HepG2 (cell line): ENCODE measurements around the gene ARHGAP9. TPM values are rescaled to one million over a fixed set of nuclear protein-coding genes. Genes with fewer than 3 reads are reported as not detected.

ENCODE experiments used
- ATRX ChIP-seq: sonication (generic); formaldehyde crosslinking; IDR thresholded peaks from 2 replicates; pipeline ENCODE4 v1.4.0; 2020; ENCODE audit warnings: missing genetic modification reagents, borderline replicate concordance
- ETV5 ChIP-seq: IDR thresholded peaks from 2 replicates; pipeline ENCODE4 v1.6.1; 2018; ENCODE audit warnings: missing biosample characterization, missing genetic modification reagents, inconsistent platforms, borderline replicate concordance
- FOXA3 ChIP-seq: IDR thresholded peaks from 2 replicates; pipeline ENCODE4 v1.6.1; 2016; ENCODE audit warnings: missing genetic modification reagents, missing compliant biosample characterization
- GTF2F1 ChIP-seq: fragments of 150-350 bp; IDR thresholded peaks from 2 replicates; pipeline ENCODE4 v1.6.1; 2014; ENCODE audit warnings: low read length
- HNF4A ChIP-seq: sonication (generic); formaldehyde crosslinking; IDR thresholded peaks from 2 replicates; pipeline ENCODE4 v1.4.0; 2020; ENCODE audit warnings: missing genetic modification reagents
- KLF16 ChIP-seq, 2 experiments: sonication (generic) in 1 of 2; formaldehyde crosslinking in 1 of 2; IDR thresholded peaks; 2 replicates each; pipeline versions ENCODE4 v1.6.1 to v1.8.0; 2016 to 2023; ENCODE audit warnings: missing genetic modification reagents in 2 of 2, missing compliant biosample characterization in 1 of 2
- NR2F6 ChIP-seq, 2 experiments: IDR thresholded peaks; 2 replicates each; pipeline ENCODE4 v1.6.1; 2016; ENCODE audit warnings: antibody characterized with exemption in 1 of 2, mild to moderate bottlenecking in 1 of 2
- PITX1 ChIP-seq: sonication (generic); formaldehyde crosslinking; IDR thresholded peaks from 2 replicates; pipeline ENCODE4 v1.5.1; 2020; ENCODE audit warnings: mild to moderate bottlenecking, missing genetic modification reagents
- RFX5 ChIP-seq: IDR thresholded peaks from 2 replicates; pipeline ENCODE4 v1.6.1; 2011; ENCODE audit warnings: low read depth, low read length, improper control_type of control experiment
- SAP130 ChIP-seq: IDR thresholded peaks from 2 replicates; pipeline ENCODE4 v1.6.1; 2016; ENCODE audit warnings: low read depth
- SOX13 ChIP-seq, 3 experiments: fragments of 450-650 bp in 1 of 3; sonication (generic) in 1 of 3; formaldehyde crosslinking in 1 of 3; IDR thresholded peaks in 2 of 3; conservative IDR thresholded peaks in 1 of 3; 2 replicates each; pipeline versions ENCODE4 v1.5.0 to v1.6.1; 2016 to 2020; ENCODE audit warnings: antibody characterized with exemption in 1 of 3, mild to moderate bottlenecking in 1 of 3, missing compliant biosample characterization in 1 of 3, missing genetic modification reagents in 1 of 3, moderate library complexity in 1 of 3
- TBX3 ChIP-seq: fragments of 450-650 bp; IDR thresholded peaks from 2 replicates; pipeline ENCODE4 v1.6.1; 2017; ENCODE audit warnings: antibody characterized with exemption, mild to moderate bottlenecking, inconsistent platforms, borderline replicate concordance
- ZBTB21 ChIP-seq: sonication (generic); formaldehyde crosslinking; IDR thresholded peaks from 2 replicates; pipeline ENCODE4 v1.4.0; 2020; ENCODE audit warnings: missing genetic modification reagents
- ZC3H13 ChIP-seq: sonication (generic); formaldehyde crosslinking; IDR thresholded peaks from 2 replicates; pipeline ENCODE4 v1.8.1; 2023; ENCODE audit warnings: mild to moderate bottlenecking, missing genetic modification reagents, moderate library complexity
- ZFP82 ChIP-seq: sonication (generic); formaldehyde crosslinking; IDR thresholded peaks from 2 replicates; pipeline ENCODE4 v1.5.1; 2020; ENCODE audit warnings: mild to moderate bottlenecking, missing genetic modification reagents, borderline replicate concordance
- ZNF17 ChIP-seq: sonication (generic); formaldehyde crosslinking; IDR thresholded peaks from 2 replicates; pipeline ENCODE4 v1.5.0; 2020; ENCODE audit warnings: mild to moderate bottlenecking, missing genetic modification reagents
- ZNF230 ChIP-seq: sonication (generic); formaldehyde crosslinking; IDR thresholded peaks from 2 replicates; pipeline ENCODE4 v1.4.0; 2020; ENCODE audit warnings: mild to moderate bottlenecking, missing genetic modification reagents
- ZNF350 ChIP-seq: sonication (generic); formaldehyde crosslinking; IDR thresholded peaks from 2 replicates; pipeline ENCODE4 v1.4.0; 2020; ENCODE audit warnings: mild to moderate bottlenecking, low read depth, missing genetic modification reagents, borderline replicate concordance
- ZNF510 ChIP-seq: sonication (generic); formaldehyde crosslinking; IDR thresholded peaks from 2 replicates; pipeline ENCODE4 v1.4.0; 2020; ENCODE audit warnings: low read depth, mild to moderate bottlenecking, missing genetic modification reagents
- polyA plus RNA-seq, 8 experiments: library from polyadenylated mRNA; depleted of rRNA in 3 of 8; stranded (reverse) in 7 of 8; unstranded in 1 of 8; fragments of >200 nt; fragmentation: Illumina TruSeq in 4 of 8; extraction: Trizol in 4 of 8; gene quantifications; 2 replicates each; pipeline versions ENCODE4 v1.2.1 to v1.2.3, GENCODE V29; 2011 to 2016; ENCODE audit warnings: low read depth in 4 of 8, missing spikeins in 1 of 8, mixed read lengths in 1 of 8; ENCODE audit not compliant: insufficient read depth in 1 of 8
- total RNA-seq, 5 experiments: library from RNA; depleted of rRNA; stranded (reverse); fragments of >200 nt; fragmentation: Illumina TruSeq; extraction: Trizol; gene quantifications; 2 replicates each; pipeline ENCODE4 v1.2.3, GENCODE V29; 2016; ENCODE audit warnings: low read depth in 1 of 5
- TF ChIP-seq, protein P1 (sequence below): sonication (generic); formaldehyde crosslinking; IDR thresholded peaks from 2 replicates; pipeline ENCODE4 v1.4.0; 2020; ENCODE audit warnings: missing genetic modification reagents, borderline replicate concordance
- TF ChIP-seq, protein P2 (sequence below): sonication (generic); formaldehyde crosslinking; IDR thresholded peaks from 2 replicates; pipeline ENCODE4 v1.5.0; 2020; ENCODE audit warnings: mild to moderate bottlenecking, missing genetic modification reagents
- TF ChIP-seq, protein P3 (sequence below): sonication (generic); formaldehyde crosslinking; conservative IDR thresholded peaks from 2 replicates; pipeline ENCODE4 v1.8.0; 2022; ENCODE audit warnings: mild to moderate bottlenecking, moderate library complexity, missing genetic modification reagents

Gene ARHGAP9
- total and polyA plus RNA-seq, 2 of the 13 experiments (the other 11 are each of a cell fraction or from before 2014, with no cell fraction given), result 0.18 to 1.2 TPM

DNA sequence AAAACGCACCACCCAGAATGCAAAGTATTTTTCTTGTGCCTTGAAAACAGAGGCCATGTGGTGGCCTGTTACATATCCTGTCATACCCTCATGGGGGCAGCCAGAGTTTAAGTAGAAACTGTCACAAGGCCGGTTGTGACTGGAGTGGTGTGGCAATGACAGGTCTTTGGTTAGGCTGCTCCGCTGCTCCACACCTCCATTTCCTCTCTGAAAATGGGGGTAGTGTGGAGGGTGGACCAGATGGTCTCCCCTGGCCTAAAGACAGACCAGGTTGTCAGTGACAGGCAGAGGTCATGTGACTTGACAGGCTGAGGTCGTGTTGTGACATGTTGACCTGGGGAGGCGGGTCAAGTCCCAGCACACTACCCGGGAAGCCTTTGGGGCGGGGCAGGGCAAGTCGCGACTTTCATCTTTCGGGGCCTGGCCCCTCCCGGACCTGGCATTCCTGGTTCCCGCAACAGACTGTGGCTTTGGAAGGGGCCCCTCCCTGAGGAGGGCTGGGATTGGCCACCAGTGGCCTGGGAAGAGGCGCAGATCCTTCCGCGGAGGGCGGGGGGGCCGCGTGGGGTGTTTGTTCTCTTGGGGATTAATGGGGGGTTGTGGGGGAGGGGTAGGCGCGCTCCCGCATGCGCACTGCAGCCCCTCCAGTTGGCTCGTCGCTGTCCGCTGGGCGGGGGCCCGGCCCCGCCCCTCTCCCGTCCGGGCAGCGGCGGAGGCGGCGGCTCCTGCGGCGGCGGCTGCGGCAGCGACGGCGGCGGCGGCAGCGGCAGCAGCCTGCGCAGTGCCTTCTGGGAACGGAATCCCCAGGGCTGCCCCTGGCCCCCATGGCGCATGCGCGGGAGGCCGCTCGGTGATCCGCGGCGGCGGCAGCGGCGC, 42.6 kb upstream of the ARHGAP9 start, which contains the start of gene MBD6 (continued):
- TF ChIP-seq, protein P1, sequence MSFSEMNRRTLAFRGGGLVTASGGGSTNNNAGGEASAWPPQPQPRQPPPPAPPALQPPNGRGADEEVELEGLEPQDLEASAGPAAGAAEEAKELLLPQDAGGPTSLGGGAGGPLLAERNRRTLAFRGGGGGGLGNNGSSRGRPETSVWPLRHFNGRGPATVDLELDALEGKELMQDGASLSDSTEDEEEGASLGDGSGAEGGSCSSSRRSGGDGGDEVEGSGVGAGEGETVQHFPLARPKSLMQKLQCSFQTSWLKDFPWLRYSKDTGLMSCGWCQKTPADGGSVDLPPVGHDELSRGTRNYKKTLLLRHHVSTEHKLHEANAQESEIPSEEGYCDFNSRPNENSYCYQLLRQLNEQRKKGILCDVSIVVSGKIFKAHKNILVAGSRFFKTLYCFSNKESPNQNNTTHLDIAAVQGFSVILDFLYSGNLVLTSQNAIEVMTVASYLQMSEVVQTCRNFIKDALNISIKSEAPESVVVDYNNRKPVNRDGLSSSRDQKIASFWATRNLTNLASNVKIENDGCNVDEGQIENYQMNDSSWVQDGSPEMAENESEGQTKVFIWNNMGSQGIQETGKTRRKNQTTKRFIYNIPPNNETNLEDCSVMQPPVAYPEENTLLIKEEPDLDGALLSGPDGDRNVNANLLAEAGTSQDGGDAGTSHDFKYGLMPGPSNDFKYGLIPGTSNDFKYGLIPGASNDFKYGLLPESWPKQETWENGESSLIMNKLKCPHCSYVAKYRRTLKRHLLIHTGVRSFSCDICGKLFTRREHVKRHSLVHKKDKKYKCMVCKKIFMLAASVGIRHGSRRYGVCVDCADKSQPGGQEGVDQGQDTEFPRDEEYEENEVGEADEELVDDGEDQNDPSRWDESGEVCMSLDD (CRISPR knock-in tag), result peak; percentile 94
- peak; percentile 56; the same call in 1 of the 2 replicates for TF ChIP-seq ZNF350 (CRISPR knock-in tag)
- peak; percentile 66; the same call in 1 of the 2 replicates for TF ChIP-seq ZNF510
- peak; percentile 55; the same call in 1 of the 2 replicates for TF ChIP-seq ZC3H13 (CRISPR knock-in tag)
- TF ChIP-seq HNF4A (CRISPR knock-in tag), result peak; percentile 45; the same call in 1 of the 2 replicates
- 0 out of 2 replicates have a peak, but pooled peaks have one; percentile 12 for TF ChIP-seq SOX13 (IDR thresholded peaks at IDR 0.05)
- TF ChIP-seq SOX13 (CRISPR knock-in tag; conservative IDR thresholded peaks at IDR 0.05 in 1 of 2, IDR thresholded peaks at IDR 0.05 in 1 of 2), result peak in 1 of 2 experiments; percentile 71; a peak in 2 of 4 replicates
- peak; percentile 79; the same call in 1 of the 2 replicates for TF ChIP-seq ZNF230 (CRISPR knock-in tag)
- TF ChIP-seq FOXA3 (CRISPR knock-in tag), result peak; percentile 77
- TF ChIP-seq SAP130 (CRISPR knock-in tag), result peak; percentile 95
- TF ChIP-seq ETV5 (CRISPR knock-in tag), result 0 out of 2 replicates have a peak, but pooled peaks have one; percentile 9
- TF ChIP-seq ZNF17, result no peak
- peak; percentile 92 for TF ChIP-seq NR2F6 (IDR thresholded peaks at IDR 0.05)
- TF ChIP-seq NR2F6 (CRISPR knock-in tag; IDR thresholded peaks at IDR 0.05), result peak; percentile 96
- no peak for TF ChIP-seq RFX5
- no peak for TF ChIP-seq ATRX
- TF ChIP-seq GTF2F1, result peak; percentile 71
- TF ChIP-seq PITX1 (CRISPR knock-in tag), result peak; percentile 95
- TF ChIP-seq ZFP82, result no peak
- peak; percentile 56; the same call in 1 of the 2 replicates for TF ChIP-seq ZBTB21
- TF ChIP-seq KLF16 (CRISPR knock-in tag; IDR thresholded peaks at IDR 0.05), result peak in 1 of 2 experiments; percentile 91; a peak in 2 of 4 replicates
- TF ChIP-seq TBX3, result peak; percentile 62
- TF ChIP-seq, protein P2, sequence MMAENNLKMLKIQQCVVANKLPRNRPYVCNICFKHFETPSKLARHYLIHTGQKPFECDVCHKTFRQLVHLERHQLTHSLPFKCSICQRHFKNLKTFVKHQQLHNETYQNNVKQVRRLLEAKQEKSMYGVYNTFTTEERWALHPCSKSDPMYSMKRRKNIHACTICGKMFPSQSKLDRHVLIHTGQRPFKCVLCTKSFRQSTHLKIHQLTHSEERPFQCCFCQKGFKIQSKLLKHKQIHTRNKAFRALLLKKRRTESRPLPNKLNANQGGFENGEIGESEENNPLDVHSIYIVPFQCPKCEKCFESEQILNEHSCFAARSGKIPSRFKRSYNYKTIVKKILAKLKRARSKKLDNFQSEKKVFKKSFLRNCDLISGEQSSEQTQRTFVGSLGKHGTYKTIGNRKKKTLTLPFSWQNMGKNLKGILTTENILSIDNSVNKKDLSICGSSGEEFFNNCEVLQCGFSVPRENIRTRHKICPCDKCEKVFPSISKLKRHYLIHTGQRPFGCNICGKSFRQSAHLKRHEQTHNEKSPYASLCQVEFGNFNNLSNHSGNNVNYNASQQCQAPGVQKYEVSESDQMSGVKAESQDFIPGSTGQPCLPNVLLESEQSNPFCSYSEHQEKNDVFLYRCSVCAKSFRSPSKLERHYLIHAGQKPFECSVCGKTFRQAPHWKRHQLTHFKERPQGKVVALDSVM (CRISPR knock-in tag), result no peak
- TF ChIP-seq, protein P3, sequence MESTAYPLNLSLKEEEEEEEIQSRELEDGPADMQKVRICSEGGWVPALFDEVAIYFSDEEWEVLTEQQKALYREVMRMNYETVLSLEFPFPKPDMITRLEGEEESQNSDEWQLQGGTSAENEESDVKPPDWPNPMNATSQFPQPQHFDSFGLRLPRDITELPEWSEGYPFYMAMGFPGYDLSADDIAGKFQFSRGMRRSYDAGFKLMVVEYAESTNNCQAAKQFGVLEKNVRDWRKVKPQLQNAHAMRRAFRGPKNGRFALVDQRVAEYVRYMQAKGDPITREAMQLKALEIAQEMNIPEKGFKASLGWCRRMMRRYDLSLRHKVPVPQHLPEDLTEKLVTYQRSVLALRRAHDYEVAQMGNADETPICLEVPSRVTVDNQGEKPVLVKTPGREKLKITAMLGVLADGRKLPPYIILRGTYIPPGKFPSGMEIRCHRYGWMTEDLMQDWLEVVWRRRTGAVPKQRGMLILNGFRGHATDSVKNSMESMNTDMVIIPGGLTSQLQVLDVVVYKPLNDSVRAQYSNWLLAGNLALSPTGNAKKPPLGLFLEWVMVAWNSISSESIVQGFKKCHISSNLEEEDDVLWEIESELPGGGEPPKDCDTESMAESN, result peak; percentile 66; the same call in 1 of the 2 replicates
